Ureter (tissue), 1 donor: ENCODE results near the gene TMEM255A. TPM values are rescaled to one million over a fixed set of nuclear protein-coding genes. Genes with fewer than 3 reads are reported as not detected.

Experiments
- total RNA-seq: library from RNA; stranded (reverse); gene quantifications from one replicate; pipeline ENCODE4 v1.2.4, GENCODE V29; 2023
- donor health status: DM: yes; HTN: yes; CAD: no.

TMEM255A gene
- total RNA-seq, 1 donor from 2014 or later, result 2.1 TPM

Other genes starting within 250 kb of the TMEM255A start
- not detected for gene RHOXF2B, start 233.8 kb downstream of the TMEM255A start, total RNA-seq
- not detected for gene RHOXF1, start 195.5 kb downstream of the TMEM255A start, total RNA-seq
- not detected for gene RHOXF2, start 152.8 kb downstream of the TMEM255A start, total RNA-seq
- 15.2 TPM for gene ZBTB33, start 60.6 kb downstream of the TMEM255A start, total RNA-seq
- not detected for gene ATP1B4, start 50.6 kb upstream of the TMEM255A start, total RNA-seq
- gene LAMP2, start 157.8 kb upstream of the TMEM255A start, total RNA-seq, result 82.3 TPM
- 40.1 TPM for gene CUL4B, start 249.5 kb upstream of the TMEM255A start, total RNA-seq